Measurements from ENCODE around the gene CHGA. TPM values are rescaled to one million over a fixed set of nuclear protein-coding genes. Genes with fewer than 3 reads are reported as not detected.

The CHGA gene
- polyA plus RNA-seq, 3 donors = not detected

DNA sequence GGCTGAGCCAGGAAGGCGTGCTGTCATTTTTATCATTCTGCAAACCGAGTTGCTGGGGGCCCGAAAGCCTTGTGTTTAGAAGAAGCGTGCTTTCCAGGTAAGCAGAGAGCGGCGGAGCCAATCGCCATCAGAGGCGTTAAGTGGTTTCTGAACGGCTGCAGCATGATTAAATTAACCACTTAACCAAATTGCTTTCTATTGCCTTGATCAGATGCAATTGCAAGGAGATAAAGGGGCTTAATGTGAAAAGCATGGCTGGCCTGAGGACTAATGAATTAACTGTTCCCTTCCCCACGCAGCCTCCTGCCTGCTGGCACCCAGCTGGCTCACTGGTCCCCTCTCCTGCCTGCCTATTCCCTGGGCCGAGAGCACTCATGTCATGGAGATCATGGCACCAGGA is 36.6 kb upstream of the CHGA start:
- no peak overlapping the region for H3K4me3 Mint-ChIP-seq

GRCh38 chr14:92887157-92887556 is 35.8 kb upstream of the CHGA start:
- Histone ChIP-seq H3K4me1 (ENCODE audit: control insufficient read depth in 1 of 2, insufficient read depth in 2 of 2, low read length in 2 of 2) (no peaks in the 10 kb centered on the region), H3K9ac (ENCODE audit: insufficient read depth, low read length, poor library complexity, severe bottlenecking) (no peak overlapping the region), H2AFZ (ENCODE audit: insufficient read depth, low read depth, low read length, poor library complexity, severe bottlenecking) (no peak overlapping the region), H3K4me3 (replicated peaks in 1 of 3; ENCODE audit: low read depth in 2 of 3, low read length in 3 of 3) (no peak overlapping the region), H4K20me1 (ENCODE audit: insufficient read depth, low read length) (no peaks in the 10 kb centered on the region), H3K27ac (ENCODE audit: low read depth in 1 of 2, low read length in 2 of 2) (no peak overlapping the region), H3K79me2 (ENCODE audit: insufficient read depth, low read length) (no peaks in the 10 kb centered on the region), H3K9me3 (replicated peaks in 1 of 2; ENCODE audit: control insufficient read depth in 1 of 2, insufficient read depth in 1 of 2, low read length in 2 of 2) (peaks cover under 1 to 2% of the 10 kb centered on the region in 2 donors), H3K27me3 (ENCODE audit: control insufficient read depth in 2 of 2, insufficient read depth in 2 of 2, low read length in 2 of 2) (no peaks in the 10 kb centered on the region), H3K36me3 (replicated peaks in 1 of 2; ENCODE audit: control insufficient read depth in 1 of 2, insufficient read depth in 2 of 2, low read length in 2 of 2) (no peaks in the 10 kb centered on the region), H3K4me2 (replicated peaks; ENCODE audit: extremely low read depth, low read length, poor library complexity, severe bottlenecking) (no peak overlapping the region)
- Mint-ChIP-seq H3K4me1 (no peaks in the 10 kb centered on the region), H3K4me3 (no peak overlapping the region), H3K27ac (no peak overlapping the region), H3K36me3 (no peaks in the 10 kb centered on the region), H3K9me3 (peaks cover 0 to 7% (median 2%) of the 10 kb centered on the region in 7 donors), H3K27me3 (ENCODE audit: low read depth in 3 of 3) (peaks cover 6 to 18% (median 9%) of the 10 kb centered on the region in 3 donors)
- no CpG with 5 or more reads among the region's 1 CpG for WGBS (ENCODE audit: insufficient coverage)
- no peak for TF ChIP-seq CTCF (IDR thresholded peaks at IDR 0.05)
- intact Hi-C loops (cut with micrococcal nuclease) = no loop called here
- DNase-seq = no peak

More for the DNA sequence above, 36.6 kb upstream of the CHGA start:
- Histone ChIP-seq H4K20me1 (ENCODE audit: insufficient read depth, low read length) (no peaks in the 10 kb centered on the region), H3K36me3 (replicated peaks in 1 of 2; ENCODE audit: control insufficient read depth in 1 of 2, insufficient read depth in 2 of 2, low read length in 2 of 2) (no peaks in the 10 kb centered on the region), H3K4me3 (replicated peaks in 1 of 3; ENCODE audit: low read depth in 2 of 3, low read length in 3 of 3) (no peak overlapping the region), H3K9me3 (replicated peaks in 1 of 2; ENCODE audit: control insufficient read depth in 1 of 2, insufficient read depth in 1 of 2, low read length in 2 of 2) (no peaks in the 10 kb centered on the region), H3K27ac (ENCODE audit: low read depth in 1 of 2, low read length in 2 of 2) (no peak overlapping the region), H3K4me2 (replicated peaks; ENCODE audit: extremely low read depth, low read length, poor library complexity, severe bottlenecking) (no peak overlapping the region), H3K79me2 (ENCODE audit: insufficient read depth, low read length) (no peaks in the 10 kb centered on the region), H3K9ac (ENCODE audit: insufficient read depth, low read length, poor library complexity, severe bottlenecking) (no peak overlapping the region), H3K4me1 (ENCODE audit: control insufficient read depth in 1 of 2, insufficient read depth in 2 of 2, low read length in 2 of 2) (no peaks in the 10 kb centered on the region), H3K27me3 (ENCODE audit: control insufficient read depth in 2 of 2, insufficient read depth in 2 of 2, low read length in 2 of 2) (no peaks in the 10 kb centered on the region), H2AFZ (ENCODE audit: insufficient read depth, low read depth, low read length, poor library complexity, severe bottlenecking) (no peak overlapping the region)
- 81% methylated on average over 10 of the region's 11 CpGs for WGBS (ENCODE audit: insufficient coverage)
- Mint-ChIP-seq H3K4me1 (no peaks in the 10 kb centered on the region), H3K27me3 (ENCODE audit: low read depth in 3 of 3) (peaks cover 8 to 14% (median 11%) of the 10 kb centered on the region in 3 donors), H3K36me3 (no peaks in the 10 kb centered on the region), H3K27ac (no peak overlapping the region), H3K9me3 (peaks cover 0 to 7% (median 0%) of the 10 kb centered on the region in 7 donors)
- no peak for DNase-seq
- no peak for TF ChIP-seq CTCF (IDR thresholded peaks at IDR 0.05)
- intact Hi-C loops (cut with micrococcal nuclease) = no loop called here
